LNCAP (cell line): ENCODE data around the gene ARHGEF39.

Source experiments
- CTCF ChIP-seq: fragments of 450-650 bp; IDR thresholded peaks from 2 replicates; pipeline ENCODE4 v1.5.1; 2017; ENCODE audit warnings: mild to moderate bottlenecking

The ARHGEF39 gene

GRCh38 chr9:35690614-35691333 lies 25.8 kb upstream of the ARHGEF39 start:
- TF ChIP-seq CTCF: no peak

GRCh38 chr9:35690294-35690613 lies 25.3 kb upstream of the ARHGEF39 start:
- TF ChIP-seq CTCF: no peak

DNA sequence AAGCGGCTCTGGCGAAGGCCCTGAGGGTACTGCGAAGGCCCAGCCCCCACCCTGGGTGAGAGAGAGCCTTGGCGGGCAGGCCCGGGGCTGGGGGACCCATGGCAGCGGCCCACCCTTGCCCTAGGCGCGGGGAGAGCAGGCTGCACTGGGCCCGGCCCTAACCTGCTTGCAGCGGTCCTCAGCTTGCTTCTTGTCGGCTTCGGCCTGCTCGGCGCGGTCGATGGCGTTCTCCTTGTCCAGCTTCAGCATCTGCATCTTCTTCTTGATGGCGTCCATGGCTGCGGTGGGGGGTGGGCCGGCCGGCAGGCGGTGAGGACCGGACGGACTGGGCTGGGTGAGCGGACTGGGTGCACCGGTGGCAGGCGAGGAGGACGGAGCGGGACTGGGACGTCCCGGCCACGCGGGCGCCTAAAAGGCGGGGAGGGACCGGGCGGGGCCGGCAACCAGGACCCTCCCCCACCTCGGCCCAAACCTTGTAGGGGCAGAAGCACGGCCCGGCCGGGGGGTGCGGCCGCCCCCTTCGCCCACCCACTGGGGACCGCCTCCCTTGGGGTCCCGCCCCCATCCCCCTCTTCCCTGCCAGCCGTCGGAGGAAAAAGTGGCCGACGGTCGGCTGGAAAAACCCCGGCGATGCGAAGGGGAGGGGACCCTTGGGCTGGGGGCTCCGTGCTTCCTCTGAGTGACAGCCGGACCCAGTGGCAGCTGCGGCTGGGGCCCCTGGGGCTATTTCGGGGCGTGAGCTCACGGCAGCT lies 24.7 kb upstream of the ARHGEF39 start, which contains the start of gene TPM2:
Gene TPM2 (minus strand): TSS at position 384 of the 752 bp plus-strand sequence. CDS start 108 bp downstream, at position 276.
- TF ChIP-seq CTCF: no peak

- no peak for TF ChIP-seq CTCF
Observed at GRCh38 chr9:35688558-35689541, 23.9 kb upstream of the ARHGEF39 start.

DNA sequence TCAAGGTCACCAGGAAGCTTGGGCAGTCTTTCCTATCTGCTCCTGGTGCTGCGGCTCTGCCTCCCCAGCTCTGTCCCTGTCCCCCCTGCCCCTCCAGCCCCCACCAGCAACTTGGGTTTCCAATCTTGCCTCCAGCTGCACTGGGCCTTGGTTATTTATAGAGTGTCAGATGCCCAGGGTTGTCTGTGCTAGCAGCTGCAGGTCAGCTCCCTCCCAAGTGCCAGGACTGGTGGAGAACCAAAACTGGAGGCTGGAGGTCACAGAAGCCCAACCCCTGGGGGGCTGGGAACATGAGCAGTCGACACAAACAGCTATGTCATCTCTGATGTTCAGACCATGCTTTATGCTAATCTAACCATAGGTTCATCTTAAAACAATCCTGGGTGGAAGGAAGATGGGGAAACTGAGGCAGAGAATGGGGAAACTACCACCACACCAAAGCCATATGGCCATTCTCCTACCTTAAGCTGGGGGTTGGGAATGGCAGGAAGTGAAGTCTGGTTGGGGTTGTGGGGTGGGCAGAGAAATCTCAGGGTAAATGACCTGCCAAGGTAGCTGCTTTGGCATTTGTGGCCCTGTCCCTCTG lies 23.1 kb upstream of the ARHGEF39 start:
- no peak for TF ChIP-seq CTCF

GRCh38 chr9:35687306-35687705 lies 22.3 kb upstream of the ARHGEF39 start:
- TF ChIP-seq CTCF: no peak
